GM19455 (cell line): Measurements from ENCODE around the gene RCN1.
"Not testable (repeated sequence)": the region's sequence is repeated elsewhere in the genome, so short reads cannot be mapped to it uniquely, and the experiment has no call there.

Experiments
- ATAC-seq: cut with Tn5 transposase; IDR thresholded peaks from one replicate; pipeline ENCODE4 v1.9.1; 2021; ENCODE audit not compliant: unreplicated experiment

Gene RCN1

GRCh38 chr11:32073644-32074026, 17.2 kb upstream of the RCN1 start:
- ATAC-seq = no peak

DNA sequence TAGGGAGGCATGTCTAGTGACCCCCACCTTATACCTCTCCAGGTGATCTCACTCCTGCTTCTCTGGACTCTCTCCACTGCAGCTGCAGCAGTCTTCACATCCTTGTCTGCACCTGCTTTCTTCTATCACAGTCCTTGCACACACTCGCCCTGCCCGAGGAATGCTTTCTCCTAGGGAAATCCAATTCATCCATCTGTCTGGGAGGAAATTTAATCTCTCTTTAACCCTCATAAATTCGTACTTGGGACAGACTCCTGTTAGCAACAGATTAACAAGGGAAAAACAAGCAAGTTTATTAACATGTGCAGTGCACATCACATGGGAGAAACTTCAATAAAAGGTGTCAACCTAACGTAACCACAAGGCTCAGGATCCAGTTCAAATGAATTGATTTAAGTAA, 11.3 kb upstream of the RCN1 start:
- no peak for ATAC-seq

- no peak for ATAC-seq
Observed at GRCh38 chr11:32080361-32080980, 10.4 kb upstream of the RCN1 start.

DNA sequence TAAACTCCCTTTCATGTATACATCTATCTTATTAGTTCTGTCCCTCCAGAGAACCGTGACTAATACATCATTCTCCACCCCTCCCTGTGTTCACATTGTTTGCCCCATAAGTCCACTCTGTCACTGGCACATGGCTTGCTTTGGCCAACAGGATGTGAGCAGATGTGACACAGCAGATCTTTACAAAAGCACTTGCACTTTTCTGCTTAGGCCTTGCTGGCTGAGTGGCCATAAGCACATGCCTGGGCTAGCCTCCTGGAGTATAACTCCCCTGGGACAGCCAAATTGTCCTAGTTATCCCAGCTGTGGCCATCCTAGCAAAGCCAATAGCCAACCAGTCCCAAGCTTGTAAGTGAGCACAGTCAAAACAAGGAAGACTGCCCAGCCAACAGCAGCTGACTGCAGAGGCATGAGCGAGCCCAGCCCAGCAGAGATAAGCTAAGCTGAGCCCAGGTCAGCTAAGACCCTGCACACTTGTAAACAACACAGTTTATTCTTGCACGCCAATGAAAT, 9.7 kb upstream of the RCN1 start:
- ATAC-seq = no peak

- ATAC-seq = no peak
Observed at GRCh38 chr11:32081901-32082300, 9.0 kb upstream of the RCN1 start.

DNA sequence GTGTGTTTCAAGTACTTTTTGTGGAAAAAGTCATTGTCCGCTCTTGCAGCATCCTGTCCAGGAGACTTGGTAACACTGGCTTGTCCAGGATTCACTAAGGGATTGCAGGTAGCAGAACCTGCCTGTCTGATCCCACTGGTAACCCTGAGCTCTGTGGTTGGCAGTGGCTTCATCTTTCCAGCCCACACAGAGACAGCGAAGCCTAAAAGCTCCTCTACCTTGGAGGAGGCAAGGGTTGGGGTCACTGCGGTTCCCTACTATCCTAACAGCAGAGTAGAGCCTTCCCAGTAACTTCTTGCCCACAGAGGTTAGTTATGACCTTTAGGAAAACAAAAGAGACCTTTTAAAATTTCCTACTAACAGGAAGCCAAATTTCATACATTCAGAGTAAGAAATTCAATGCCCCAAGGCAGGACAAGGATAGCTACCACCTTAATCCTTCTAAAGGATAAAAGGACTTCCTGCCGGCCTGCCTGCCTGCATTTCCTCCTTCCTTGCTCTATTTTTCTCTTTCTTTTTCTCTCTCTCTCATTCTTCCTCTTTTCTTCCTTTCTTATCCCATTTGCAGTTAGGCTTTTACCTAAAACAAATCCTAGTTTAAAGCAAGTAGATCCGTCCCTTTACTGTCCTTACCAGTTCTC, 8.4 kb upstream of the RCN1 start:
- no peak for ATAC-seq

DNA sequence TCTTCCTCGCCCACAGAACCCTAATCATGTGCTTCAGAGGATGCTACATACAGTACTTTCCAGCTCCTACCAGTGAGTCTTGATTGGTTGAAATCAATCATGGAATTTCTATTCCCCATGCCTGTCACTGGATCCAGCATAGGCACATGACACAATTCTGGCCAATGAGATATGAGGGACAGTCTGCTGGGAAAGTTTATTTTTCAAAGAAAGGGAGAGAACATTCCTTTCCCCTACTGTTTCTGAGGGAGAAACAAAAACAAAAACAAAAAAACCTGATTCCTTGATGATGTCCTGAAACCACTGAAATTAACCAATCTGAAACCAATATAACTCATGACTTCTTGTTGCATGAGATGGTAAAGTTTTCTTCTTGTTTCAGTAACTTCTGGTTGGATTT, 3.3 kb upstream of the RCN1 start:
- no peak for ATAC-seq

- ATAC-seq = no peak
Observed at GRCh38 chr11:32088117-32088941, 2.5 kb upstream of the RCN1 start.

DNA sequence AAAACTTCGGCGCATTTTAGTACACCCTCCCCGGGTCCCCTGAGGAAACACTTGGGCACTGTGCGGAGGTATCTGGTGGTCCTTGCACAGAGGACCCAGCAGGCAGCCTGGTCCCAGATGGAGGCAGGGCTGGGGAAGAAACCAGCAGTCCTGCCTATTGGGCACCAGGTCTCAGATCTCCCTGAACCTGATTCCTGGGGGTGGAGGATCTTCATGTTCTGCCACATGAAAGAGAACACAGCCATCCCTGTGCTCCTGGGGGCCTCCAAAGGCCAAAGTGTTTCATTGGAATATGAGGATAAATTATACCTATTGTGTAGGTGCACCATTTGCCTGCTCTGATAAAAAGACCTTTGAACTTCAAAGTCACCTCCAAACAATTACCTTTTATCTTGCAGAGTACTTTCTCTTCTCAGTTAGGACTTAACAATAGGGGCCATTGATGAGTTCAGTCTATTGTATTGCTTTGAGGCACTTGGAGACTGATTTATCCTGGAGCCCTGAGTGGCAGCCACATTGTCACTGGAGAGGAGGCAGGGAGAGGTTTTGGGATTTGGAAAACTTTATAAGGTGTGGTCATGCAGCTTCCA, 1.8 kb downstream of the RCN1 start:
- no peak for ATAC-seq

DNA sequence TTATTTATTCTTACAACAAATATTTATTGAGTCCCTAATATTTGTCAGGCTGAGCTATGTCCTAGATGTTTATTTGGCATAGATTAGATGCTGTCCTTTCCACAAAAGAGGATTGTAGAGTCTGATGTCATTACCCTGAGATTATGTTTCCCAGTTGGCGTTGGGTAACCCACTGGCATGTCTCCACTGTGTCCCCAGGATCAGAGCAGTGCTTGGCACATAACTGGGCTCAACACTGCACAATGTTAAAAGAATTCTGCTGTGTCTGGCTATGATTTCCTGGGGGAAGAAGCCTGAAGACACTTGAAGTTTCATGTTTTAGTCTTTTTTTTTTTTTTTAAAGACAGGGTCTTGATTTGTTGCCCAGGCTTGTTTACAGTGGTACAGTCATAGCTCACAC, 4.0 kb downstream of the RCN1 start:
- ATAC-seq = no peak

- ATAC-seq = no peak
Observed at GRCh38 chr11:32098142-32098903, 7.4 kb downstream of the RCN1 start.

DNA sequence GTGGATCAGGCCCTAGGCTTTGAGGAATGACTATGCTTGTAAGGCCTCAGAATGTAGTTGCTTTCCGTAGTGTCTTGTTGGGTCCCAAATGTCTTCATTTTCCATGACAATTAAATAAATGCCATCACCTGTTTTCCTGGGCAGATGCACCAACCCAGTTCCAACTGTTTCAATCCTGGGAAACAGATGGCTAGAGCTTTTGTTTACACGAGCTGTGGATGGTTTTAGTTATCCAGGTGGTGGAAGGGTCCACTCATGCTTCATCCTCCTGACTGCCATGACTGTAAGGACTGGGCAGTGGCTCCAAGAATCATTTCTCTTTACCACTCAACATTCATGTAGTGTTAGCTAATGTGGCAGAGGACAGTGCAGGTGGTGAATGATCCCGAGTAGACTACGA, 8.6 kb downstream of the RCN1 start:
- no peak for ATAC-seq

GRCh38 chr11:32100495-32100894, 9.6 kb downstream of the RCN1 start:
- no peak for ATAC-seq

DNA sequence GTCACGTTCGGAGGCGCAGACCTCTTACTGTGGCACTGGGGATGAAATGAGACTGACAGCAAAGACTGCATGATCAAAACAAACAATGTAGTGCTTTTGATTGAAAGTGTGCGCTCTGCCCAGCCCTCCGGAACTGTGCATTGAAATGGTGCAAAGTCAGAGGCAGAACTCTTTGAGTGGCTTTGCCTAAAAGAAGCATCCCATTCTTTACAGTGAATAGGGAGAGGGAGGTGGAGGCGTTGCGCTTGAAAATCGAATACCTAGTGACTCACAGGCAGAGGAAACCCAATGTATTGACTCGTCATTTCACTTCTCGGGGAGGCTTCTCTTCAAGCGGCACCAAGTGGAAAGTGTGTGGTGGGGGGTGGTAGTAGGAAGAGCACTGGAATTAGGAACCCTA, 10.9 kb downstream of the RCN1 start:
- ATAC-seq = no peak

GRCh38 chr11:32103121-32103719, 12.3 kb downstream of the RCN1 start:
- not testable (repeated sequence) for ATAC-seq

GRCh38 chr11:32103941-32104340, 13.1 kb downstream of the RCN1 start:
- ATAC-seq = no peak

- no peak for ATAC-seq
Observed at GRCh38 chr11:32105871-32106560, 15.1 kb downstream of the RCN1 start.

- ATAC-seq = no peak
Observed at GRCh38 chr11:32107647-32108046, 16.8 kb downstream of the RCN1 start.

GRCh38 chr11:32108576-32108975, 17.7 kb downstream of the RCN1 start:
- ATAC-seq = no peak

GRCh38 chr11:32109138-32109537, 18.3 kb downstream of the RCN1 start:
- ATAC-seq = no peak
